GM18505 (cell line): ENCODE measurements around the gene COL7A1.

ENCODE experiments used
- ATAC-seq: cut with Tn5 transposase; IDR thresholded peaks from one replicate; pipeline ENCODE4 v1.9.1; 2021; ENCODE audit not compliant: unreplicated experiment
- POLR2A ChIP-seq: IDR thresholded peaks from 4 replicates; pipeline ENCODE4 v1.6.1; 2011; ENCODE audit warnings: borderline replicate concordance; ENCODE audit not compliant: insufficient read depth, insufficient read length; ENCODE audit errors: extremely low read depth

Gene COL7A1

DNA sequence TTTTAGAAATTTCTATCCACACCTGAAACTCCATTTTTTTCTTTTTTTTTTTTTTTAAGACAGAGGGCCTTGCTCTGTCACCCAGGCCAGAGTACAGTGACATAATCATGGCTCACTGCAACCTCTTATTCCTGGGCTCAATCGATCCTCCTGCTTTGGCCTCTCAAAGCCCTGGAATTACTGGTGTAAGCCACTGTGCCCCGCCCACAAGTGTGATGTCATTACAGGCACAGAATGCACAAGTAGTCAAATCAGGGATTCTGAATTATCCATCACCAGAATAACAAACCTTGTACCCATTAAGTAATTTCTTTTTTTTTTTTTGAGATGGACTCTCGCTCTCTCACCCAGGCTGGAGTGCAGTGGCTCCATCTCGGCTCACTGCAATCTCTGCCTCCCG, 12.4 kb upstream of the COL7A1 start:
- no peak for ATAC-seq
- no peak for TF ChIP-seq POLR2A

- TF ChIP-seq POLR2A, result no peak
- no peak for ATAC-seq
These were observed 6.5 kb upstream of the COL7A1 start for GRCh38 chr3:48601622-48601994.

DNA sequence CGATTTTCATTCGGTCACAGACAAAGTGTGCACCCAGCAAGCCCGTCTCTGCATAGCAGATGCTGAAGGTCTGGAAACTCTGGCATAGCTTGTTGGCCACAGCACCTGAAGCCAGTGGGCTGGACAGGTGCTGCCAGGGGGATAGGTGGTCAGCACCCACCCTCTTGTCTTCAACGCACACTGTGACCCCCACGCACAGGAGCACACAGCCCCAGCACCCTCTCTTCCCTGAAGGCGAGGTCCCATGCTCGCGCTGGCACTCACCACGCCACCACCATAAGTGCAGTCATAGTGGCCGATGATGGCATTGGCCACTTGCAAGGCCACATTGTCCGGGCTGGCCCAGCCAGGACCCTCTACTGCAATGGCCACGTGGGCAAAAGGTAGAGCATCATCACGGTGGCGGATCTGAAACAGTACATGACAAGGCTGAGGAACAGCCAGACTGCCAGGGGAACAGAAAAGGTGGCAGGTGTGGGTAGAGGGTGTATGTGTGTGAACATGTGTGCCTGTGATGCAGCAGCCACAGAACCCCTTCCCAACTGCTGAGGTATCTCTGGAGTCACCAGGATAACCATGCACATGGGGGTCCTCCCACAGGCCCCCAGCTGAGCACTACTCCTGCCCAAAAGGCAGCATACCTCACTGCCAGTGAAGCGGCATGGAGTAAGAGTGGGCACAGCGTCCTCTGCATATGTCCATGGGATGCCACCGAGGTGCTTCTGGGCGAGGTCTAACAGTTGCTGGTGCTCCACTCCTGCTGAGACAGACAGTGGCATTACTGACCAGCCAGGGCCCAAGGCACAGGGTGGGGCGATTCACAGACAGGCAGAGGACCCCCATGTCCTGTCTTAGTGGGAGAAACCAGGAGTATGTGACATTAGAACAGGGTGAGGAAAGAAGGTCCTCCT, 5.8 kb upstream of the COL7A1 start:
- TF ChIP-seq POLR2A, result no peak
- ATAC-seq, result no peak

- no peak for ATAC-seq
- no peak for TF ChIP-seq POLR2A
These were observed 4.6 kb upstream of the COL7A1 start for GRCh38 chr3:48599509-48600285.

DNA sequence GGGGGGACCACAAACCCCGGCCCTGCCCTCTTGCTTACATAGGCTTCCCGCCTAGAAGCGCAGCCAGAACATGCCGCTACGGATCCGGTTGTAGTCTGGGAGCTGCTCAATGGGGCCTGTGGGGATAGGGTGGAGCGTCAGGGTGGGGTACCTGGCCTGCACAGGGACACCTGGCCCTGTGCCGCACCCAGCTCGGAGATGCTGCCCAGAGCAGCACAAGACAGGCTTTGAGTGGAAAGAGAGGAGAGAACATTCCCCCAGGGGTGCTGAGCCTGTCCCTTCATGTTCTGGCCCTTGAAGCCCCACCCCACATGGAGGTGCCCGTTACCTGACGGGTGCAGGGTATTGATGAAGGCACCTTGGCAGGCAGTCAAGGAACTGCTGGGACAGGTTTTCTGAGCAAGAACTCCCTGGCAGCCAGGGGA, 4.0 kb upstream of the COL7A1 start:
- TF ChIP-seq POLR2A, result no peak
- no peak for ATAC-seq

DNA sequence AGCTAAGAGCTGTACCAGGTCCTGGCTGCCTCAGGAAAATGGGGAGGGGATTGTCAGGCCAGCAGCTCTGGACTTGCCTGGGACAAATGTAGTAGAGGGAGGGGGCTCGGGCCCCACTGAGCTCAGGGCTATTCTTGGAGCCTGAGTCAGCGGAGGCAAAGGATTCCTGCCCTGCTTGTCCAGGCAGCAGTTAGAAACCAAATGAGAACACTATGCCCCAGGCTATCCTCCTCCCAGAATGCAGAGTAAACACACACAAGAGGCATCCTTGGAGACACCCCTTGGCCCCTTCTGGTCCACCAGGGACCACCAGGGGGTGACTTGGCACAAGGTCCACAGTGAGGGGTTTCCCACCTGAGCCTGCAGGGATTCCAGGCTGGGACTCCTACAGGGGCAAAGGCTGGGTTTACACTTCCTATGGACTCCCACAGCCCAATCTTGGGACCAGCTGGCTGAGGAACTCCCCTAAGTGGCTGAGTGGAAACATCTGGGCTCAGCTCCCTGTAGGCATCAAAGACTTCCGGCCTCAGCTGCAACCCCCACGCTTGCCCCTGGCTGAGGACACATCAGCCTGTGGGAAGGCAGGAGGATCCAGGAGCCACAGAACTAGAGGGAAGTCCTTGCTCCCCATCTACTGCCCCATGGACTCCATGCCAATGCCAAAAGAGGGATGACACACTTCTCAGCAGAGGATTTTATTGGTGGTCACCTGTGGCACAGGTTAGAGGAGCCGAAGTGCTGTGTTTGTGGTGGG, 3.4 kb upstream of the COL7A1 start:
- no peak for TF ChIP-seq POLR2A
- ATAC-seq, result no peak

GRCh38 chr3:48597408-48597800, 2.3 kb upstream of the COL7A1 start:
- ATAC-seq, result no peak
- TF ChIP-seq POLR2A, result no peak

DNA sequence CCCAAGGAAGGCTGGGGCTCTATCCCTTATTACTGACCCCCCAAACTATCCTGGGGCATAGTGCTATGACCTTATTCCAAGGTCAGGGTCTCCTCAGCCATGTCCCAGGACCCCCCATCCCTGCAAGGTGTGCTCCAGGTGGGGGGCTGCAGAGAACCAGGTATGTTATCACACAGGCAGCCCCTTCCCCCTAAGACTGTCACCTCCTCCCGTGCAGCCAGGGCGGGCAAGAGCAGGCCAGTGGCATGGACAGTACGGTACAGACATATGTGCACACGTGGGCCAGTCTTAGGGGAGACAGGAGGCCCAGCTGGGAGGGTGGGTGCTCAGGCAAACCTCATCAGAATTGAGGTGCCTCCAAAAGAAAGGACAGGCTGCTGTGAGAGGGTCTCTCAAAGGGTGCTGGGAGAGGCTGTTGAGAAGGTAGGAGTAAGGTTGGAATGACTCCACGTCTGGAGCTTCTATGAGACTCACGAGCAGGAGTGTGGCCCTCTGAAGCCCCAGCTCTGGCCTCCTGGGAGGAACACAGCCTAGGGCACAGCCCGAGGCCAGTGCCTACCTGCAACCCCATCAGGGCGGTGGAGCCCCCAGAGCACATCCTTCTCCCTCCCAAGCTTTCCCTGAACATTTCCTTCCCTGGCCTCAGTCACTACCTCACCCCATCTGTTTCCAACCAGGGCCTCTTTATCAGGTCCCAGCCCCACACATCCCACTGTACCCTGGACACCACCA, 1.7 kb upstream of the COL7A1 start:
- ATAC-seq, result no peak
- no peak for TF ChIP-seq POLR2A

GRCh38 chr3:48596157-48596556, 1.0 kb upstream of the COL7A1 start:
- no peak for TF ChIP-seq POLR2A
- no peak for ATAC-seq

- ATAC-seq, result no peak
- no peak for TF ChIP-seq POLR2A
These were observed 495 bp upstream of the COL7A1 start for GRCh38 chr3:48595526-48596121.

DNA sequence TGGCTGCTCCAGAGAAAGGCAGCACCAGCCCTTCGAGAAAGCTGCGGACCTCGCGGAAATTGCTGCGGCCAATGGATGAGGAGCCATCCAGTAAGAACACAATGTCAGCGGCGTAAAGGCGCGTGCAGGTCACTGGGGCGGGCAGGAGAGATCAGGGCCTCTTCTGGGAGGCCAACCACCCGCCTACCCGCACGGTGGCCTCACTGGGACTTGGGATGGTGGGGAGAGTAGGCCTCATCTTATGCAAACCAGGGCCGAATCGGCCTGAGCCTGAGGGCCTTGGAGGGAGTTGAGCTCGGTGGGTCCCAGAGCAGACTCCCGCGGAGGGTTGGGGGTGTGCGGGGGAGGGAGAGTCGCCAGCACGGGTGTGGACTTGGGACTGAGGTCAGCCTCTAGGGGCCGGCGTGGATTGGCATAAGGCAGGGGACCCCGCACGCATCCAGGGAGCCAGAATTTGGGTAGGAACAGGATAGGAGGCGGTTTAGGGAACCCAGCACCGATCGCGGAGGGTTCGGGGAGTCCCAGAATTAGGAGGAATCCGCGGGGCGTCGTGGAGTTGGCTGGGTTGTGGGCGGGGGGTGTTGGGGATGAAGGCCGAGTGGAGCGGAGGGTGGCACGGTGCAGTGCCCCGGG, 596 bp downstream of the COL7A1 start:
- no peak for ATAC-seq
- no peak for TF ChIP-seq POLR2A

GRCh38 chr3:48593337-48593736, 1.8 kb downstream of the COL7A1 start:
- no peak for TF ChIP-seq POLR2A
- no peak for ATAC-seq

DNA sequence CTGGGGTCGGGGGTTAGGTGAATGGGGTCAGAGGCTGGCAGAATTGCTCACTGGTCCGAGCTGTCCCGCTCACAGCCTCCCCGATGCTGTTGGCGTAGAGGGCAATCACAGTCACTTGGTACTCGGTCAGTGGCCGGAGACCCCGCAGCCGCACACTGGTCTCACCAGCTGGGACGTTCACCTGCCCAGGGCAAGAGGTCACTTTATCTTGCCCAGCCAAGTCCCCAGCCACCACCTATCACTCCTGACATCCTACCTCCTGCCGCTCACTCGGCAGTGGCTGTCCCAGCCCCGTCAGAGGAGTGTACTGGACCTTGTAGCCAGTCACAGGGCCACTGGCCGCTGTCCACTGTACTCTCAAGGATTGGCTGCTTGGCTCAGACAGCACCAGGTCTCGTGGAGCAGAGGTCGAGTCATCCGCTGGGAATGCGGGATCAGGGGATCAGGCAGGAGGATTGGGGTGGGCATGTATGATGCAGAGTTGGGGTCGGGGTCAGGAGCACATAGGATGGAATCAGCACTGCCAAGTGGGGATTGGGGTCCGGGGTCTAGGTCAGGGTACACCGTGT, 2.5 kb downstream of the COL7A1 start:
- no peak for TF ChIP-seq POLR2A
- no peak for ATAC-seq
